Hepatocyte (in vitro differentiated cells): Measurements from ENCODE around the gene CCDC63.

Experiments used
- CTCF ChIP-seq: fragments of 200-600 bp; sonication (generic); IDR thresholded peaks from 2 replicates; pipeline ENCODE4 v1.5.1; 2016; ENCODE audit warnings: antibody characterized with exemption, mild to moderate bottlenecking; ENCODE audit not compliant: poor library complexity
- EZH2 ChIP-seq: fragments of 200-600 bp; sonication (generic); IDR thresholded peaks from 2 replicates; pipeline ENCODE4 v1.6.1; 2016; ENCODE audit warnings: antibody characterized with exemption, mild to moderate bottlenecking, borderline replicate concordance
- EZH2phosphoT487 ChIP-seq: fragments of 200-600 bp; sonication (generic); IDR thresholded peaks from one replicate; pipeline ENCODE4 v1.6.1; 2018; ENCODE audit warnings: antibody characterized with exemption, mild to moderate bottlenecking, low read depth, moderate library complexity; ENCODE audit not compliant: unreplicated experiment, severe bottlenecking

DNA sequence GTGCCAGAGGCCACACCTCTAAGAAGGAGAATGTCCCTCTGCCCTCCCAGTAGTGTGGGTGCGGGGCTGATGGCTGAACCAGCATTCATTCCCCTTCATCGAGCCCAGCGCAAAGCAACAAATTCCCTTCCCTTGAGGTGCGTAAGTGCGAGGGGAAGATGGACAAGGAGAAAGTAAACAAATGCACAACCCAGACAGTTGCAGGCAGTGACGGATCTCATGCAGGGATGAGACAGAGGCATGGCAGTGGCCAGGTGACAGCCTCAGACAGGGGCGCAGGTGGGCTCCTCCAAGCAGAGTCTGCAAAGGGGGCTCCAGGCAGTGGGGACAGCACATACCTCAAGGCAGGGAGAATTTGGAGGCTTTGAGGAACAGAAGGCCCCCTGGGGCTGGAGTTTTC is 75.9 kb downstream of the CCDC63 start:
- TF ChIP-seq CTCF, result no peak
- no peak for TF ChIP-seq EZH2
- no peak for TF ChIP-seq EZH2phosphoT487
